Measurements from ENCODE around the gene KRT84. TPM values are rescaled to one million over a fixed set of nuclear protein-coding genes. Genes with fewer than 3 reads are reported as not detected.

The KRT84 gene
- total RNA-seq, 1 experiment from 2014 or later: not detected

GRCh38 chr12:52335598-52336262 is 49.7 kb downstream of the KRT84 start:
- RAD21 ChIA-PET (ENCODE audit: low non-redundant PET in 1 of 2, low total read pairs in 2 of 2, uncharacterized antibody in 2 of 2, unreplicated experiment in 2 of 2): no interaction called here
- no TSS peak for BruUV-seq (replicated peaks)
- POLR2A ChIA-PET: no interaction called here
- TF ChIP-seq CBX3 (IDR thresholded peaks at IDR 0.05; ENCODE audit: low read depth) (no peak), SRF (IDR thresholded peaks at IDR 0.05; ENCODE audit: low read depth) (no peak), FOSL1 (IDR thresholded peaks at IDR 0.05; ENCODE audit: low read depth) (no peak), SIN3A (IDR thresholded peaks at IDR 0.05; ENCODE audit: low read depth) (no peak), JUND (IDR thresholded peaks at IDR 0.05) (no peak), EZH2 (IDR thresholded peaks at IDR 0.05) (no peak), ZFX (IDR thresholded peaks at IDR 0.05) (no peak), EGR1 (IDR thresholded peaks at IDR 0.05; ENCODE audit: low read depth) (no peak), POLR2A (IDR thresholded peaks at IDR 0.05; ENCODE audit: borderline replicate concordance, extremely low read depth, insufficient read depth, insufficient read length) (no peak), EZH2phosphoT487 (IDR thresholded peaks at IDR 0.05; ENCODE audit: borderline replicate concordance) (no peak), MAX (IDR thresholded peaks at IDR 0.05) (no peak), TCF7L2 (IDR thresholded peaks at IDR 0.05; ENCODE audit: borderline replicate concordance, extremely low read depth, insufficient read depth, insufficient read length) (no peak), SP1 (IDR thresholded peaks at IDR 0.05; ENCODE audit: low read depth) (no peak), CEBPB (IDR thresholded peaks at IDR 0.05; ENCODE audit: low read depth) (no peak), POLR2AphosphoS5 (IDR thresholded peaks at IDR 0.05; ENCODE audit: low read depth, low read length) (no peak), REST (IDR thresholded peaks at IDR 0.05; ENCODE audit: low read depth) (no peak), CTCF (IDR thresholded peaks at IDR 0.05 in 2 of 3, conservative IDR thresholded peaks at IDR 0.05 in 1 of 3; ENCODE audit: borderline replicate concordance in 1 of 3, insufficient read depth in 1 of 3, low read depth in 2 of 3, low read length in 2 of 3) (no peak), YY1 (IDR thresholded peaks at IDR 0.05; ENCODE audit: extremely low read depth, insufficient replicate concordance, low read depth, low read length) (no peak), ZBTB33 (IDR thresholded peaks at IDR 0.05; ENCODE audit: extremely low read depth, insufficient replicate concordance, low read length) (no peak), ELF1 (IDR thresholded peaks at IDR 0.05; ENCODE audit: borderline replicate concordance, low read depth) (no peak)
- Histone ChIP-seq H4K20me1 (ENCODE audit: insufficient read depth) (no peaks in the 10 kb centered on the region), H3K9ac (ENCODE audit: low read length) (no peak overlapping the region), H3K9me2 (ENCODE audit: insufficient read depth) (no peaks in the 10 kb centered on the region), H3K27me3 (ENCODE audit: insufficient read depth, low read length) (no peaks in the 10 kb centered on the region), H3K9me3 (ENCODE audit: control insufficient read depth in 1 of 2, insufficient read depth in 1 of 2, low read depth in 1 of 2, low read length in 2 of 2) (no peaks in the 10 kb centered on the region), H3K36me3 (ENCODE audit: control insufficient read depth in 1 of 2, insufficient read depth in 2 of 2, low read length in 2 of 2) (no peaks in the 10 kb centered on the region), H3K4me2 (ENCODE audit: low read length) (no peak overlapping the region), H3K27ac (ENCODE audit: low read depth, low read length) (no peak overlapping the region), H3K79me2 (ENCODE audit: insufficient read depth, low read length) (no peaks in the 10 kb centered on the region), H2AFZ (ENCODE audit: low read depth, low read length, poor library complexity, severe bottlenecking) (no peak overlapping the region), H3K4me3 (replicated peaks in 1 of 2; ENCODE audit: low read depth in 1 of 2, low read length in 2 of 2) (no peak overlapping the region), H3K4me1 (ENCODE audit: control insufficient read depth in 1 of 2, insufficient read depth in 2 of 2, low read length in 2 of 2) (peaks cover 0 to 13% of the 10 kb centered on the region in 2 experiments; a peak in 2 of 4 replicates)
- intact Hi-C loops (cut with micrococcal nuclease): no loop called here
- DNase-seq (ENCODE audit: low read depth, low spot score) (no peak), ATAC-seq (no peak)
- CTCF ChIA-PET: no interaction called here

All from HCT116 (cell line).